Esophagus muscularis mucosa (tissue), 3 donors: ENCODE measurements around the gene ATP1A3.

Experiments
- POLR2A ChIP-seq: fragments of 450-650 bp; IDR thresholded peaks from one replicate; pipeline ENCODE4 v1.6.1; 2017; ENCODE audit warnings: antibody characterized with exemption, moderate library complexity, mild to moderate bottlenecking, low read depth
- POLR2AphosphoS5 ChIP-seq, 2 donors: sonication (generic); formaldehyde crosslinking; IDR thresholded peaks; one replicate each; pipeline ENCODE4 v1.6.1; 2017; ENCODE audit warnings: antibody characterized with exemption in 2 of 2
- TF ChIP-seq, protein P1 (sequence below), 3 experiments: fragments of 200-600 bp in 2 of 3; fragments of 450-650 bp in 1 of 3; sonication (generic) in 2 of 3; IDR thresholded peaks; one replicate each; pipeline ENCODE4 v1.5.1; 2017 to 2019; ENCODE audit warnings: antibody characterized with exemption in 3 of 3, mild to moderate bottlenecking in 2 of 3, moderate library complexity in 1 of 3

DNA sequence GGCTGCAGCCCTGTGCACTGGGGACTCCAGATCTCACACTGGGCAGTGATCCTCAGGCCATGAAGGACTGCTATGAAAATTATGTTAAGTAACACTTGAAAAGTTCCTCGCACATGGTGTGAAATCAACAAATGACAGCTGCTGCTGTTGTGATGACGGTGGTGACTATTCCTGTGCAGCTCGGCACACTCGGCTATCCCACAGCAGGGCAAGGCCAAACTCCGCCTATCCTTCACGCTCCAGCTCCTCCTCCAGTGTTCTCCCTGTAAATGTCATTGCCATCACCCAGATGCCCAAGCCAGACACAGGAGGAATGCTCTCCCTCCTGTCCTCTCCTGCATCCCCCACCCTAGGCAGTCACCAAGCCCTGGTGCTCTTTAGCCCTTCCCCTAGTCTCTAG, 44.6 kb upstream of the ATP1A3 start:
- TF ChIP-seq POLR2AphosphoS5 (IDR thresholded peaks at IDR 0.05), result no peak
- TF ChIP-seq, protein P1, sequence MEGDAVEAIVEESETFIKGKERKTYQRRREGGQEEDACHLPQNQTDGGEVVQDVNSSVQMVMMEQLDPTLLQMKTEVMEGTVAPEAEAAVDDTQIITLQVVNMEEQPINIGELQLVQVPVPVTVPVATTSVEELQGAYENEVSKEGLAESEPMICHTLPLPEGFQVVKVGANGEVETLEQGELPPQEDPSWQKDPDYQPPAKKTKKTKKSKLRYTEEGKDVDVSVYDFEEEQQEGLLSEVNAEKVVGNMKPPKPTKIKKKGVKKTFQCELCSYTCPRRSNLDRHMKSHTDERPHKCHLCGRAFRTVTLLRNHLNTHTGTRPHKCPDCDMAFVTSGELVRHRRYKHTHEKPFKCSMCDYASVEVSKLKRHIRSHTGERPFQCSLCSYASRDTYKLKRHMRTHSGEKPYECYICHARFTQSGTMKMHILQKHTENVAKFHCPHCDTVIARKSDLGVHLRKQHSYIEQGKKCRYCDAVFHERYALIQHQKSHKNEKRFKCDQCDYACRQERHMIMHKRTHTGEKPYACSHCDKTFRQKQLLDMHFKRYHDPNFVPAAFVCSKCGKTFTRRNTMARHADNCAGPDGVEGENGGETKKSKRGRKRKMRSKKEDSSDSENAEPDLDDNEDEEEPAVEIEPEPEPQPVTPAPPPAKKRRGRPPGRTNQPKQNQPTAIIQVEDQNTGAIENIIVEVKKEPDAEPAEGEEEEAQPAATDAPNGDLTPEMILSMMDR (IDR thresholded peaks at IDR 0.05), result no peak
- TF ChIP-seq POLR2A, result no peak
